NCI-H2029 (cell line): Measurements from ENCODE around the gene PRKCE.

Experiments used
- DNase-seq: peaks from one replicate; lab custom pipeline; 2025; lab: John Stamatoyannopoulos, UW

PRKCE gene

DNA sequence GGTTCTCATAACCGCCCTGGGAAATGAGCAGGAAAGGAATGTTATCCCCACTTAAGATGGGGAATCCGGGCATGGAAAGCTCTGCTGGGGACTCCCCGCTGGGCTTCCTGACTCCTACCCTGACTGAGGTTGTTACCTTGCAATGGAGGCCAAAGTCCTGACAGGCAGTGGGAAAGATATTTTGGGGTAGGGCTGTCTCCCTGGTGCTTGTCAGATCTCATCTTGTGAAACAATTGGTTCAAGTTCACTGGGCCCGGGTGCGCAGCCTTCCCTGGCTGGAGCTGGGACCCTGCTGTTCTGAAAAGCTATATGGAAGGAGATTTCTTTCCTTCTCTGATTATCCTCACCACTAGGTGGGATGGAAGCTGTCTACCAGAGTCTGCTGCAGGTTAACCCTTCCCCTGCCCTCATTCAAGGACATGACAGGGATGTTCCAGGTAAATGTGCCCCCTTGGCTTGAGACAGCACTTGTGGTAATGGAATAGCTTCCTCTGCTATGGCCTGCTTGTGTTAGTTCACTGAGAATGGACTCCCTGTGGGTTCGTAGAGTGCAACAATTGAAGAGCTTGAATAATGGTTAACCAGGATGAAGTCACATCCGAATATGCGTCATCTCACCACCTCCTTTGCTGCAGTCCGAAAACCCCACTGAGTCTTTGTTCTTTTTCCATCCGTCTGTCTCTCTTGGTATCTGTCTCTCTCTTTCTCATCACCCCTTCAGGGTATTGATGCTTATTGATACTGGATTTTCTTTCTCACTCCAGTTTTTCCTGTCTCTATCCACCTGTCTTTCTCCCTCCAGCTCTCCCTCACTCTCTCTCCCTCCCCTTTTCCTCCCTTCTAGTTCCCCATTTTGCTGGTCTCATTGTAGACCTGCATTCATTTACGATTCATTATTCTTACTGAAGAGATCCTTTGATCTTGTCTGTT is 577.9 kb downstream of the PRKCE start:
- DNase-seq = no peak

DNA sequence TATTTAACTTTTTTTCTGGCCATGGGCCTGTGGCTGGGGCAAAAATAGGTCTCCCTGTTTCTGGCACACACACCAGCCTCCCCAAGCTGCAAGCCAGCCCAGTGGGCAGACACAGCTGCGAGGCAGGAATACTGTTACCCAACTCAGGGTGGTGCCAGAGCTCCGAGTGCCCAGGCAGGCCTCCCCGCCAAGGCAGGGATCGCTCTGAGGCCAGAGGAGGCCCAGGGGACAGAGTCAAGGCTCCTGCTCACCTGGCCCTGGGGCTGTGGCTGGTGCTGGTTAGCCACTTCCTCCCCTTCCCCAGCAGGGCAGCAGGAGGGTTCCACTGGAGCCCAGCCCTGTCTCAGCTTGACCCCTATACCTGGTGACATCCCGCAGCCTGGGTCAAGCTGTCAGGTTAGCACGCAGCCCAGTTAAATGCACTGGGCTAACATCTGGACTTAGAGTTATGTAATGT is 578.7 kb downstream of the PRKCE start:
- no peak for DNase-seq

DNA sequence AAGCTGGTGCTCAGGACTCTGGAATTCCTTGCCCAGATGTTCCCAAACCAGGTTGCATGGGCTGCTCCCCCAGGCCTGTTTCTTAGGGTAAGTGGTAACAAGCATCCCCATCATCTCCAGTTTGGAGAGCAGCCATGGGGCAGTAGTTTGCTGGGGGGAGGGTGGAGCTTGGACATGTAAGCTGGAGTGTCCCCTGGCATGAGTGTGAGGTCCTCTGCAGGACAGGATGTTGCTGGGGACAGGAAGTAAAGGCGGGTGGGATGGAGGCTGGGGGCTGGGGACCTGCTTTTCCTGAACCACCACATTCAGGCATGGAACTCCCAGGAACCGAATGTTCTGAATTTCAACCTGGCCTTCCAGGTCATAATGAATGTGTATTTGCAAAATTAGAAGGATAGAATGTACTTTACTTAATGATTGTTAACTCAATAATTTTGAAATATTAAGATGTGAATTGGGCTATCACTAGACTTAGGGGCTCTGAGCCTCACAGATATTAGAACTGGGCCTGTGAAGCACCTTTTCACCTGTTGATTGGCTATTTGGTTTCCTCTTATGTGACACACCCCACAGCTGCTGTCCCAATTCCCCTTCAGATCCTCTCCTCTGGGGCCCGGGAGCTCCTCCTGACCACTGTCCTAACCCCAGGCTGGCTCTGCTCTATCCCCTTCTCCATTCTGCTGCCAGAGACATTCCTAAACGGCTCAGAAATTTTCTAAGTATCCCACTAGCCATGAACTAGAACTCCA is 579.4 kb downstream of the PRKCE start:
- DNase-seq = no peak

DNA sequence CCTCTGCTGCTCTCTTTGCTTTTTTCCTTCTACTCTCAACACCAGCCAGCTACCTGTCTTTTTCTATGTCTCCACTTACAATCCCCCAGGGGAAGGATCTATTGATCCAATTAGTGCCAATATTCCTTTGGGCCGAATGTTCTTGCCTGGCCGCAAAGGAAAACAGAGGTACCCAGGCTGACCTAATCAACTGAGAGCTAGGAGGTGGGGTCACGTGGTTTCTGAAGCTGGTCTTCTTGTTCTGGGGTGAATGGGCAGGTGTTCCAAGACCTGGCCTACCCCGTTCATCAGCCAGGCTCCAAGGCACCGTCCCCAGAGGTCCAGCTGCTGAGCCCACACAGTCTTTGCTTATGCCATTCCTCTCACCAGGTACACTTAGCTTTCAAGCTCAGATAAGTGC is 580.2 kb downstream of the PRKCE start:
- no peak for DNase-seq

DNA sequence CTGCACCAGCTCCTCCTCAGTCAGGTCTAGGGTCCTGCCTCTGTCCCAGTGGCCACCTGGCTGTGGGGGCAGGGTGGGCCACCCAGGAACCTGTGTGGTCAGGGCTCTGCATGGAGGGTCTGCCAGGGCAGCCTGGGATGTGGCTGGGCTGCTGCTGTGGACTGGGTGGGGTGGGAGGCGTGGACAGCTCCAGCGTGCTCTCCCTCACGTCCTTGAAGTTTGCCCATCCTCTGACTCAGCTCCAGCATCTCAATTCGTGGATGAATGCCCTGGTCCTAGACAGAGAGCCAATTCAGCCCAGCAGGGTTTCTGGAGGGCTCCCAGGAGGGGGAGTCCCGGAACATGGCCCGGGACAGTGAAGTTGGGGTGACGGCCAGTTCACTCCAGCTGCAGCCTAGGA is 581.4 kb downstream of the PRKCE start:
- no peak for DNase-seq

DNA sequence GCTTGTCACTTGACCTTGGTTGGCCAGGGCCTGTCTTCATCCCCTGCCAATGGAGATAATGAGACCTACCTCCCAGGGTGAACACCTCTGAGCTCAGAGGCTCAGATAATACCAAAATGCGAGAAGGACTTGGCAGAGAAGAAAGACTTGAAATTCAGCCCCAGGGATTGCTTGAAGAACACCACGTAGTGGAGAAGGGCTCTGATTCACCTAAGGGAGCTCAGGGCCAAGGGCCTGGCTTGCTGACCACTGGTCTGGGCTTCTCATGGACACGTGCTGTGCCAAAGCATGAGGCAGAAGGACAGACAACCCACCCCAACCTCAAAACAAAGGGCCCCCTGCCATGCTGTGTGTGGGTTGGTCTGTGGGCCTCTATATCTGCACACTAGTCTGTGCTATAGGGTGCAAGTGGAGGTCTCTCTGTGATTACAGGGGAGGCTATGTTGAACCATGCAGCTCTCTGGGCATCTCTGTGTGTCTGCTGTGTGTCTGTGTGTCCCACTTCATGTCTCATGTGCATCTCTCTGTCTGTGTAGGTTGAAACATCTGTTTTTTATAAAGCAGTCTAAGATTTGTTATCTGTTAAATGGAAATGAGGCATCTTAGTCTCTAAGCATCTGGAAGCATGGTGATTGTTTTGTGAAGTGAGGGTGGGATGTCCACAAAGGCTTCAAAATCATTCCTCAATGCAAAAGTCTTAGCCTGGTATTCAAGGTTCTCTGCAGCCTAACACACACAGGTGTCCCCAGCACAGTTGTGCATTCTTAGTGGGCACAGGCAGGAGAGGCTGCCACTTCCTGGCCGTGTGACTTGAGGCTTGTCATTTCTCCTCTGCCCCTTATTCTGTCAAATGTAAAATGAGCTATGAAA is 584.8 kb downstream of the PRKCE start:
- no peak for DNase-seq

DNA sequence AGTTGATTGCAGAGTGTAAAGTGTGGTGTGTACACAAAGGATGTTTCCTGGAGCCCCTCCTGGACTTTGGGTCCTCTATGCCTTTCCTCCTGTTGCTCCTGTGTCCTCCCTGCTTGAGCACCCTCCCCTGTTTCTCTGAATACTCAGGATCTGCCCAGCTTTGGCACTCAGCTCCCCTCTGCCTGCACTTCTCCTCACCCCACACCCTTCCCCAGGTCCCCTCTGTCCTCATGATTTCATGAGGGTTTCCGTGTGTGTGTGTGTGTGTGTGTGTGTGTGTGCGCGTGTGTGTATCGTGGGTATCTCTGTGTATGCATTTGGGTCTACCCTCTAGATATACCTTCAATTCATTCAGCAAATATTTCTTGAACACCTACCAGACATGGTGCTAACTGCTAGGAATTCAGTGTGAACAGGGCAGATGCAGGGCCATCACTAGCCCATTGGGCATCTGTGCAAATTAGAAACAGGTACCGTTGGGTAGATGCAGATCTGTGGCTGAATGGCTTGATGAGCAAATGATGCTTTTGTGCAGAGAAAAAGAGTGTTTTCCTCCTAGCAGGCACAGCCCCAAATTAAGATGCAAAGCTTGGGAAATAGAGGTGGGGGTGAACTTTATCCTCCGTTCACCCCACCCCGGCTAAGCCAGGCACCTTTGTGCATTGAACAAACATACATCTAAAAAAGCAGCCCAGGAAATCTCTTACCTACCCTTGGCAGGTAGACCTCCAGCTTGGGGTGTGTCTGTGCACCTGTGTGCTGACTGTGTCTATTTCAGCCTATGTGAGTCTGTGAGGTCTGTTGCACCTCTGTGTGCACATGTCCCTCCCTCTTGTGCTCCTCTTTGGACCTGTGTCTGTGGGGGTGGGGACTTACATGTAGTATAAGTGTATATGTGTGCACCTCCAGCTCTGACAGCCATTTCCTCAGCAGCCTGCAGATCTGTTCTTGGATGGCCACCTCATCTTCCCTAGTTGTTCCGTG is 585.7 kb downstream of the PRKCE start:
- no peak for DNase-seq
